ENCODE results near the gene EPHA10.

EPHA10 gene

GRCh38 chr1:37670133-37670532, 94.8 kb downstream of the EPHA10 start:
- no peak for DNase-seq

DNA sequence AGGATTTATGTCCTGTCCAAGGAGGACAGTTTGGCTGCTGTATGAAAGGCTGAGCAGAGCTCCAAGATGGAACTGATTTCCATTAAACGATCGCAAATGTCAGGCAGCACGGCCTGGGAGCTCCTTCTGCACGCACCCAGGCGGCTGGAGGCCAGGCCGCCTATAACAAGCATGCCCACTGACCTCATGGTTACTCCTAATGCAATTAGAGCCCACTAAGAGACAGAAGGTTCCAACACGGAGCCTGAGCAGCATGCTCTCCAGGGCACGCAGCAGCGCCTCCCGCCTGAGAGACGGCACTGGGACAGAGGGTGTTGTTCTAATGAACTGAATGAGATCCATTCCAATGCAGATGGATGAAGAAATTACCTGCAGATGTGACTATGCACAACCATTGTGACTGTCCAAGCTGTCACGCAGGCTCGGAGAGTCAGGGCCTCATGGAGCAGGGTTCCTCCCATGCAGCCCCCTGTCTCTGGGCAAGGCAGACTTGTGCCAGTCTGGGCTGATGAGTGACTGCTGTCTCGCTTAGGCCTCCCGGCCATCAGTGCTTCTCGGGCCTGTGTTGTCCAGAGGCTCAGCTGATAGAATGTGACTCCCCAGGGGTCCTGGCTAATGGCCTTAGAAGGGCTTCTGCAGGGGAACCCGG, 97.8 kb downstream of the EPHA10 start:
- DNase-seq: no peak

DNA sequence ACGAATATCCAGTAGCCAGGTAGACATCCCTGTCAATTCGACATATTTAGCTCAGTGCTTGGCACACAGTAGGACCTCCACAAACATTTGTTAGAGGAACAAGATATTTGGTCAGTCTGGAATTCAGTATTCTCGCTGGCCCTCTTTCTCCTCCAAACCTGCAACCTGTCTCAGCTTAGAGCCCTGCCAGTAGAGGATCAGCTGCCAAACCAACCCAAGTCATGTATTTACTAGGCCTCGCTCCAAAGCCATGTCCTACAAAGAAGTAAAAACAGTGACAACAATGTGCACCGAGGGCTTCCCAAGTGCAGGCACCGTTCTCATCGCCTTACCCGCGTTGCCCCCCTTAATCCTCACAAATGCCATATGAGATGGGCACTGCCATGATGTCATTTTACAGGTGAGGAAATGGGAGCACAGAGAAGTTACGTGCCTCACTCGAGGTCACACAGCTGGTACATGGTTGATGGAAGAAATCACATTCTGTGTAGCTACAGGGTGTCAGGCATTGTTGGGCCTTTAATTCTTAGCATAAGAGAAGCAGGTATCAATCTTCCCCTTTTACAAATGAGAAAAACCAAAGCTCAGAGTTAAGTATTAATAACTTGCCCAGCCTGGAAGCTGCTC, 98.6 kb downstream of the EPHA10 start:
- no peak for DNase-seq
